ENCODE results near the gene FBXL16.
A peak's percentile ranks its signal among the peaks of the same experiment; 100 is the strongest.
"Not testable (repeated sequence)": the region's sequence is repeated elsewhere in the genome, so short reads cannot be mapped to it uniquely, and the experiment has no call there.

Gene FBXL16

DNA sequence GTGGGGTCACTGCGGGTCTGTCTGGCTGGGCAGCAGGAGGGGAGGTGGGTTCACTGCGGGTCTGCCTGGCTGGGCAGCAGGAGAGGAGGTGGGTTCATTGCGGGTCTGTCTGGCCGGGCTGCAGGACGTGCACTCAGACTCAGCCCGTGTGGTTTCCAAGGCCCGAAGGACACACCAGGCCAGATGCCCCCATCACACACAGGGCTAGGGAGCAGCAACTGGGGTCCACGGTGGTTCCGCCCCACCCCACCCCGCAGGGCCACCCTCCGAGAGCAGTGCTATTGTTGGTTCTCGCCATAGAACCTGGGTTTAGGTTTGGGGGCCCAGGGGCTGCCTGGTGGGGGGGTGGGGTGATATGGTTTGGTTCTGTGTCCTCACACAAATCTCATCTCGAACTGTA is 41.0 kb upstream of the FBXL16 start:
- H3K27ac ChIP-seq: no peak overlapping the region
- no peak overlapping the region for H3K4me3 ChIP-seq (IDR thresholded peaks at IDR 0.05; ENCODE audit: insufficient read depth, low read depth, low read length)

DNA sequence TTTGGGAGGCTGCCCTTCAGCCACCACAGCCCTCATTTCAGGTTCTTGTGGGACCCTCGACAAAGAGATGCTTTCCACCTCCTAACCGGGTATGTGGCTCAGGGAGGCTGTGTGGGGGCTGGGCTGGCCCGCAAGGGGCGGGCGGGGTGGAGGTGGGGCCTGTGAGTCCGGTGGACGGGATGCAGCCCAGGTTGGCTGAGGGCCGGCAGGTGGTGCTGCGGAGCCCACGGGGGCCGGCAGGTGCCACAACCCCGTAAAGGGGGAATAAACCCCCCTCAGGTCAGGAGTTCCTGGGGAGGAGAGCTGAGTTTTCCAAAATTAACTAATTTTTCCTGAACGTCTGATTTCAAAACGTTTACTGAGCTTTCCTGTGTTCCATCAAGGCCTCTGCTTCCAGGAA is 40.1 kb upstream of the FBXL16 start:
- no peak overlapping the region for H2AFZ ChIP-seq (ENCODE audit: low read depth)
- no peak overlapping the region for H3K4me2 ChIP-seq
- TF ChIP-seq, protein P1, sequence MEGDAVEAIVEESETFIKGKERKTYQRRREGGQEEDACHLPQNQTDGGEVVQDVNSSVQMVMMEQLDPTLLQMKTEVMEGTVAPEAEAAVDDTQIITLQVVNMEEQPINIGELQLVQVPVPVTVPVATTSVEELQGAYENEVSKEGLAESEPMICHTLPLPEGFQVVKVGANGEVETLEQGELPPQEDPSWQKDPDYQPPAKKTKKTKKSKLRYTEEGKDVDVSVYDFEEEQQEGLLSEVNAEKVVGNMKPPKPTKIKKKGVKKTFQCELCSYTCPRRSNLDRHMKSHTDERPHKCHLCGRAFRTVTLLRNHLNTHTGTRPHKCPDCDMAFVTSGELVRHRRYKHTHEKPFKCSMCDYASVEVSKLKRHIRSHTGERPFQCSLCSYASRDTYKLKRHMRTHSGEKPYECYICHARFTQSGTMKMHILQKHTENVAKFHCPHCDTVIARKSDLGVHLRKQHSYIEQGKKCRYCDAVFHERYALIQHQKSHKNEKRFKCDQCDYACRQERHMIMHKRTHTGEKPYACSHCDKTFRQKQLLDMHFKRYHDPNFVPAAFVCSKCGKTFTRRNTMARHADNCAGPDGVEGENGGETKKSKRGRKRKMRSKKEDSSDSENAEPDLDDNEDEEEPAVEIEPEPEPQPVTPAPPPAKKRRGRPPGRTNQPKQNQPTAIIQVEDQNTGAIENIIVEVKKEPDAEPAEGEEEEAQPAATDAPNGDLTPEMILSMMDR (conservative IDR thresholded peaks at IDR 0.05; ENCODE audit: low read depth, low read length): peak; percentile 42; the same call in 1 of the 2 replicates
- peaks cover 4% of the 10 kb centered on the region for H3K4me1 ChIP-seq (ENCODE audit: low read depth, poor library complexity, severe bottlenecking)
- no peak overlapping the region for H3K4me3 ChIP-seq (IDR thresholded peaks at IDR 0.05; ENCODE audit: insufficient read depth, low read depth, low read length)
- no peaks in the 10 kb centered on the region for H3K36me3 ChIP-seq (ENCODE audit: insufficient read depth)
- no peaks in the 10 kb centered on the region for H4K20me1 ChIP-seq (ENCODE audit: insufficient read depth)
- no peak overlapping the region for H3K27ac ChIP-seq
- no peaks in the 10 kb centered on the region for H3K79me2 ChIP-seq (ENCODE audit: insufficient read depth, low read depth)
- peaks cover 90% of the 10 kb centered on the region for H3K27me3 ChIP-seq (ENCODE audit: insufficient read depth, low read depth)
- H3K9ac ChIP-seq: no peak overlapping the region

More for the DNA sequence above, 41.0 kb upstream of the FBXL16 start:
- Histone ChIP-seq H3K9ac (no peak overlapping the region), H3K4me2 (no peak overlapping the region), H3K27me3 (ENCODE audit: insufficient read depth, low read depth) (peaks cover 96% of the 10 kb centered on the region), H3K4me1 (ENCODE audit: low read depth, poor library complexity, severe bottlenecking) (no peaks in the 10 kb centered on the region), H4K20me1 (ENCODE audit: insufficient read depth) (no peaks in the 10 kb centered on the region), H3K36me3 (ENCODE audit: insufficient read depth) (no peaks in the 10 kb centered on the region), H2AFZ (ENCODE audit: low read depth) (no peak overlapping the region), H3K79me2 (ENCODE audit: insufficient read depth, low read depth) (no peaks in the 10 kb centered on the region)
- TF ChIP-seq, protein P1 (conservative IDR thresholded peaks at IDR 0.05; ENCODE audit: low read depth, low read length): no peak

DNA sequence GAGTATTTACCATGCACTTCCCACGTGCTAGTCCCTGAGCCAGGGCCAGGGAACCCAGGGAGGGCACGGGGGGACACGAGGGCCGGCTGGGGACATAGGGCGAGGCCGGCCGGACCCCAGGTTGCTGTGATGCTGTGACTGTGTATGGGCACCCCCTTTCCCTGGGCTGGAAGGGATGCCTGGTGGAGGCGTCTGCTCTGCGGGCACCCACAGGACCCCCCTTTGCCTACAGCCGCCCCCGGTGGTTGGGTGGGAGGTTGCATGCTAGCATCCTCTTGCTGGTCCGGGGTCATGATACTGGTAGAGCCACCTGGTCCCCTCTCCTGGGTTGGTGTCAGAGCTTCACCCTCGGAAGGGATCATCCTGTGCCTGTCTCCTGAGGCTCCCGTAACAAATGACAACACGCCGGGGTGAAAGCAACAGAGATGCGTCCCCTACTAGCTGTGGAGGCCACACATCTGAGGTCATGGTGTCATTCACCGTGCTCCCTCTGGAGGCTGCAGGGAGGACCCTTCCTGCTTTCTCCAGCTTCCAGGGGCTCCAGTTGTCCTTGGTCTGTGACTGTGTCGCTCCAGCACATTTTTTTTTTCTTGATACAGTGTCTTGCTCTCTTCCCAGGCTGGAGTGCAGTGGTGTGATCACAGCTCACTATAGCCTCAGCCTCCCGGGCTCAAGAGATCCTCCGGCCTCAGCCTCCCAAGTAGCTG is 38.3 kb upstream of the FBXL16 start:
- Histone ChIP-seq H3K27me3 (ENCODE audit: insufficient read depth, low read depth) (peaks cover 72% of the 10 kb centered on the region), H3K4me2 (no peak overlapping the region), H3K27ac (no peak overlapping the region), H3K36me3 (ENCODE audit: insufficient read depth) (no peaks in the 10 kb centered on the region), H2AFZ (ENCODE audit: low read depth) (no peak overlapping the region), H4K20me1 (ENCODE audit: insufficient read depth) (no peaks in the 10 kb centered on the region), H3K79me2 (ENCODE audit: insufficient read depth, low read depth) (peaks cover 10% of the 10 kb centered on the region; the same call in 1 of the 2 replicates), H3K4me1 (ENCODE audit: low read depth, poor library complexity, severe bottlenecking) (peaks cover 11% of the 10 kb centered on the region), H3K4me3 (IDR thresholded peaks at IDR 0.05; ENCODE audit: insufficient read depth, low read depth, low read length) (no peak overlapping the region), H3K9ac (no peak overlapping the region)
- TF ChIP-seq, protein P1 (conservative IDR thresholded peaks at IDR 0.05; ENCODE audit: low read depth, low read length): no peak

DNA sequence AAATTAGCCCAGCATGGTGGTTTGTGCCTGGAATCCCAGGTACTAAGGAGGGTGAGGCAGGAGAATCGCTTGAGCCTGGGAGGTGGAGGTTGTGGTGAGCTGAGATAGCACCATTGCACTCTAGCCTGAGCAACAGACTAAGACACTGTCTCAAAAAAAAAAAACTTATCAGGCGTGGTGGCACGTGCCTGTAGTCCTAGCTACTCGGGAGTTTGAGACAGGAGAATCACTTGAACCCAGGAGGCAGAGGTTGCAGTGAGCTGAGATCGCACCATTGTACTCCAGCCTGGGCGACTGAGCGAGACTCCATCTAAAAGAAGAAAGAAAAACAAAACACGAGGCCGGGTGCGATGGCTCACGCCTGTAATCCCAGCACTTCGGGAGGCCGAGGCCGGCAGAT is 37.3 kb upstream of the FBXL16 start:
- H3K9ac ChIP-seq; H3K4me2 ChIP-seq; H4K20me1 ChIP-seq (ENCODE audit: insufficient read depth); H3K79me2 ChIP-seq (ENCODE audit: insufficient read depth, low read depth); H3K36me3 ChIP-seq (ENCODE audit: insufficient read depth); H2AFZ ChIP-seq (ENCODE audit: low read depth); H3K27ac ChIP-seq; H3K4me3 ChIP-seq (IDR thresholded peaks at IDR 0.05; ENCODE audit: insufficient read depth, low read depth, low read length): not testable (repeated sequence)
- Histone ChIP-seq H3K27me3 (ENCODE audit: insufficient read depth, low read depth) (peaks cover 61% of the 10 kb centered on the region), H3K4me1 (ENCODE audit: low read depth, poor library complexity, severe bottlenecking) (peaks cover 11% of the 10 kb centered on the region)

DNA sequence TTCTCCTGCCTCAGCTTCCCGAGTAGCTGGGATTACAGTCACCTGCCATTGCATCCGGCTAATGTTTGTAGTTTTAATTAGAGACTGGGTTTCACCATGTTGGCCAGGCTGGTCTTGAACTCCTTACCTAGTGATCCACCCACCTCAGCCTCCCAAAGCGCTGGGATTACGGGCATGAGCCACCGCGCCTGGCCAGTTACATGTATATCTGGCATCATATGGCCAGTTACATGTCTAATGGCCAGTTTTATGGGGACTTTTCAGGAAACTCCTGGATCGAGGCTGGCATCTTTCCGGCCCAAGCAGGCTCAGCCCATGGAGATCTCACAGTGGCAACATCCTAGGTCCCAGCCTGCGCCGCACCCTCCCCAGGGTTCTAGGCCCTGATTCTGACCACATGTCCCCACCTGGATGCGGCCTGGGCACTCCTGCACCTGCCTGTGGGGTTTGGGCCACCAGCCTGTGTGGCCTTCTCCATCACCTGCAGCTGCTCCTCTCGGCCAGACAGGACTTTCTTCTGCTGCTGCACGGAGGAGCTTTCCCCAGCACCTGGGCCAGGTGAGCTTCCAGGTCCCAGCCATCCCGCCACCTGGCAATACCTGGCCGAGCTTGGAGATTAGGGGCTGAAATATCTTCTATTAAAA is 36.5 kb upstream of the FBXL16 start:
- no peak overlapping the region for H3K9ac ChIP-seq
- TF ChIP-seq, protein P1 (conservative IDR thresholded peaks at IDR 0.05; ENCODE audit: low read depth, low read length): no peak
- H4K20me1 ChIP-seq (ENCODE audit: insufficient read depth): no peaks in the 10 kb centered on the region
- H2AFZ ChIP-seq (ENCODE audit: low read depth): no peak overlapping the region
- peaks cover 18% of the 10 kb centered on the region for H3K4me1 ChIP-seq (ENCODE audit: low read depth, poor library complexity, severe bottlenecking)
- H3K27ac ChIP-seq: no peak overlapping the region
- no peak overlapping the region for H3K4me3 ChIP-seq (IDR thresholded peaks at IDR 0.05; ENCODE audit: insufficient read depth, low read depth, low read length)
- H3K79me2 ChIP-seq (ENCODE audit: insufficient read depth, low read depth): peaks cover 10% of the 10 kb centered on the region; the same call in 1 of the 2 replicates
- no peak overlapping the region for H3K4me2 ChIP-seq
- peaks cover 54% of the 10 kb centered on the region for H3K27me3 ChIP-seq (ENCODE audit: insufficient read depth, low read depth)
- H3K36me3 ChIP-seq (ENCODE audit: insufficient read depth): no peaks in the 10 kb centered on the region
